Gastrocnemius medialis (tissue), 4 donors: ENCODE data around the gene PKHD1. TPM values are rescaled to one million over a fixed set of nuclear protein-coding genes. Genes with fewer than 3 reads are reported as not detected.

Experiments
- ATAC-seq, 2 donors: fragments of 150-250 bp; one replicate each; pipeline ENCODE4 v1.9.1; 2016
- DNase-seq, 2 donors: peaks; one replicate each; pipeline ENCODE4 v3.0.0-alpha.2; 2019
- H3K27ac ChIP-seq, 4 donors: fragments of 200-600 bp; sonication (generic); 1 replicate in 1 of 4; 2 replicates in 3 of 4; pipeline ENCODE4 v1.5.1; 2016 to 2018; ENCODE audit warnings: mild to moderate bottlenecking in 2 of 4, moderate library complexity in 1 of 4
- H3K27me3 ChIP-seq, 3 donors: fragments of 200-600 bp; sonication (generic) in 2 of 3; 1 replicate in 1 of 3; 2 replicates in 2 of 3; pipeline versions ENCODE4 v1.5.1 to v1.6.0; 2016 to 2019; ENCODE audit warnings: mild to moderate bottlenecking in 1 of 3, moderate library complexity in 1 of 3
- H3K36me3 ChIP-seq, 2 donors: fragments of 200-600 bp; sonication (generic) in 1 of 2; one replicate each; pipeline ENCODE4 v1.5.1; 2017 to 2018
- H3K4me1 ChIP-seq, 2 donors: fragments of 200-600 bp; sonication (generic) in 1 of 2; one replicate each; pipeline ENCODE4 v1.5.1; 2016 to 2017; ENCODE audit warnings: mild to moderate bottlenecking in 2 of 2
- H3K4me3 ChIP-seq, 4 donors: fragments of 200-600 bp; sonication (generic) in 3 of 4; 1 replicate in 1 of 4; 2 replicates in 3 of 4; pipeline ENCODE4 v1.5.1; 2016 to 2019; ENCODE audit warnings: mild to moderate bottlenecking in 2 of 4
- H3K9me3 ChIP-seq, 3 donors: fragments of 200-600 bp; sonication (generic) in 2 of 3; 1 replicate in 1 of 3; 2 replicates in 2 of 3; pipeline ENCODE4 v1.5.1; 2016 to 2019
- POLR2A ChIP-seq, 2 donors: fragments of 450-650 bp; IDR thresholded peaks; one replicate each; pipeline ENCODE4 v1.6.1; 2017; ENCODE audit warnings: antibody characterized with exemption in 2 of 2, mild to moderate bottlenecking in 2 of 2, moderate library complexity in 2 of 2
- in situ Hi-C, 4 donors: fragments of 200-750 bp; cut with MboI; loops; one replicate each; pipeline versions ENCODE4 v1.15.0 to v1.8.0; 2017; ENCODE audit warnings: low sequenced_read_pairs in 4 of 4
- intact Hi-C: fragments of 100-400 bp; cut with DNase I; formaldehyde crosslinking; loops from one replicate; pipeline ENCODE4 v1.15.1; 2023; ENCODE audit warnings: low total_unique reads
- total RNA-seq, 4 donors: library from RNA; depleted of rRNA; stranded (reverse); fragments of >200 nt; gene quantifications; one replicate each; pipeline versions ENCODE4 v1.1.0 to v1.2.3, GENCODE V29; 2016
- TF ChIP-seq, protein P1 (sequence below), 5 experiments: fragments of 450-650 bp in 3 of 5; fragments of 200-600 bp in 2 of 5; sonication (generic) in 2 of 5; IDR thresholded peaks in 4 of 5; conservative IDR thresholded peaks in 1 of 5; 1 replicate in 4 of 5; 2 replicates in 1 of 5; pipeline ENCODE4 v1.5.1; 2016 to 2019; ENCODE audit warnings: antibody characterized with exemption in 5 of 5, mild to moderate bottlenecking in 3 of 5, moderate library complexity in 3 of 5

The PKHD1 gene
- total RNA-seq, 4 donors from 2014 or later, result 0.02 to 0.05 (median 0.02) TPM; not detected in 1

- in situ Hi-C loops (no loop called here), intact Hi-C loops (no loop called here)
- H3K27ac ChIP-seq, result no peak overlapping the region
- DNase-seq (peak in 1 of 2 donors; percentile 36), ATAC-seq (peak; percentile 75 to 80)
- no peak overlapping the region for H3K4me3 ChIP-seq
- no peaks in the 10 kb centered on the region for H3K27me3 ChIP-seq
- H3K9me3 ChIP-seq, result no peaks in the 10 kb centered on the region
- H3K36me3 ChIP-seq, result no peaks in the 10 kb centered on the region
- TF ChIP-seq POLR2A (IDR thresholded peaks at IDR 0.05), result no peak
- TF ChIP-seq, protein P1, sequence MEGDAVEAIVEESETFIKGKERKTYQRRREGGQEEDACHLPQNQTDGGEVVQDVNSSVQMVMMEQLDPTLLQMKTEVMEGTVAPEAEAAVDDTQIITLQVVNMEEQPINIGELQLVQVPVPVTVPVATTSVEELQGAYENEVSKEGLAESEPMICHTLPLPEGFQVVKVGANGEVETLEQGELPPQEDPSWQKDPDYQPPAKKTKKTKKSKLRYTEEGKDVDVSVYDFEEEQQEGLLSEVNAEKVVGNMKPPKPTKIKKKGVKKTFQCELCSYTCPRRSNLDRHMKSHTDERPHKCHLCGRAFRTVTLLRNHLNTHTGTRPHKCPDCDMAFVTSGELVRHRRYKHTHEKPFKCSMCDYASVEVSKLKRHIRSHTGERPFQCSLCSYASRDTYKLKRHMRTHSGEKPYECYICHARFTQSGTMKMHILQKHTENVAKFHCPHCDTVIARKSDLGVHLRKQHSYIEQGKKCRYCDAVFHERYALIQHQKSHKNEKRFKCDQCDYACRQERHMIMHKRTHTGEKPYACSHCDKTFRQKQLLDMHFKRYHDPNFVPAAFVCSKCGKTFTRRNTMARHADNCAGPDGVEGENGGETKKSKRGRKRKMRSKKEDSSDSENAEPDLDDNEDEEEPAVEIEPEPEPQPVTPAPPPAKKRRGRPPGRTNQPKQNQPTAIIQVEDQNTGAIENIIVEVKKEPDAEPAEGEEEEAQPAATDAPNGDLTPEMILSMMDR (IDR thresholded peaks at IDR 0.05 in 4 of 5, conservative IDR thresholded peaks at IDR 0.05 in 1 of 5), result no peak
- peaks cover 0 to 20% of the 10 kb centered on the region in 2 donors for H3K4me1 ChIP-seq
These were observed 40.5 kb upstream of the PKHD1 start for GRCh38 chr6:52127957-52128356.

- Histone ChIP-seq H3K4me3 (no peak overlapping the region), H3K4me1 (peaks cover 0 to 20% of the 10 kb centered on the region in 2 donors), H3K9me3 (no peaks in the 10 kb centered on the region), H3K27ac (no peak overlapping the region), H3K27me3 (no peaks in the 10 kb centered on the region), H3K36me3 (no peaks in the 10 kb centered on the region)
- intact Hi-C loops (no loop called here), in situ Hi-C loops (no loop called here)
- TF ChIP-seq, protein P1 (IDR thresholded peaks at IDR 0.05 in 4 of 5, conservative IDR thresholded peaks at IDR 0.05 in 1 of 5), result no peak
- no peak for TF ChIP-seq POLR2A (IDR thresholded peaks at IDR 0.05)
- no peak for DNase-seq
- no peak for ATAC-seq
These were observed 38.8 kb upstream of the PKHD1 start for GRCh38 chr6:52126231-52126630.

DNA sequence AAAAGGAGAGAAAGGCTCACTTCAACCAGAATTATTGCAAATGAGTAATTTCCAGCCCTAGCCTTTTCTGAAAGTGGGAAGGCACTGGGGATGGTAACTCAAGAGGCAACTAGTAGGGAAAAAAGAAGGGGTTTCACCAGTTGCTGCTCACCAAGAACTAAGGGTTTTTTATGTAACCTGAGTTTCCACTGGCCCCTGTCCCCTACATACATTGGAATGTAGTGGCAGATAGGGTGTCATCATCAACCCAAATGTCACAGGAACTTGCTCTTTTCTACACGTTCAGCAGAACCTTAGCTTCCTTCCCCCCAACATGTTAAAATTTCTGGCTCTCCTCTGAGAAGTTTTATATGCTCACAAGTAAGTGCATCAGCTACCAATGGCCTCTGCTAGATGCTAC lies 38.2 kb upstream of the PKHD1 start:
- DNase-seq (no peak), ATAC-seq (no peak)
- no peak overlapping the region for H3K27ac ChIP-seq
- intact Hi-C loops (no loop called here), in situ Hi-C loops (no loop called here)
- no peaks in the 10 kb centered on the region for H3K9me3 ChIP-seq
- H3K36me3 ChIP-seq, result no peaks in the 10 kb centered on the region
- H3K4me3 ChIP-seq, result no peak overlapping the region
- H3K27me3 ChIP-seq, result no peaks in the 10 kb centered on the region
- H3K4me1 ChIP-seq, result peaks cover 0 to 19% of the 10 kb centered on the region in 2 donors
- TF ChIP-seq POLR2A (IDR thresholded peaks at IDR 0.05), result no peak
- TF ChIP-seq, protein P1 (IDR thresholded peaks at IDR 0.05 in 4 of 5, conservative IDR thresholded peaks at IDR 0.05 in 1 of 5), result no peak

DNA sequence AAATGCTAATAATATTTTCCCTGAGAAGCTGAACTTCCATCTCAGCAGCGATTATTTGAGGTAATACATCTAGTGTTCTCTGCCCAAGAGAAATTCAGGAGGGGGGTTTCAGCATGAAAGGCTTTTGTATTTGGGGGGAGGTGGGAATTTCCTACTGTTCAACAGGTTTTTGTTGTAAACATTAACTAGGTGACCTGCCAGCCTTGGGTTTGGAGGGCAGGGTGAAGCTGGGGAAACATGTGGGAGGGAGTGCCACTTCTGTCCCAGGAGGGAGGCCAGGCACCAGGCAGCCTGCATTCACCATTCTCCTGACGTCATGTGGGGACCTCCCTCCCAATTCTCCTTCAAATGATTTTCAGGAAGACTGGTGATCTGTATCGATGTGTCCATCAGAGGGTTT lies 37.7 kb upstream of the PKHD1 start:
- no peak overlapping the region for H3K27ac ChIP-seq
- H3K36me3 ChIP-seq, result no peaks in the 10 kb centered on the region
- H3K4me3 ChIP-seq, result no peak overlapping the region
- TF ChIP-seq, protein P1 (IDR thresholded peaks at IDR 0.05 in 4 of 5, conservative IDR thresholded peaks at IDR 0.05 in 1 of 5), result no peak
- no peak for TF ChIP-seq POLR2A (IDR thresholded peaks at IDR 0.05)
- DNase-seq (no peak), ATAC-seq (no peak)
- intact Hi-C loops (no loop called here), in situ Hi-C loops (no loop called here)
- no peaks in the 10 kb centered on the region for H3K9me3 ChIP-seq
- peaks cover 0 to 15% of the 10 kb centered on the region in 2 donors for H3K4me1 ChIP-seq
- H3K27me3 ChIP-seq, result no peaks in the 10 kb centered on the region
